Measurements from ENCODE around the gene RNF115. TPM values are rescaled to one million over a fixed set of nuclear protein-coding genes. Genes with fewer than 3 reads are reported as not detected.
"Not testable (repeated sequence)": the region's sequence is repeated elsewhere in the genome, so short reads cannot be mapped to it uniquely, and the experiment has no call there.

Gene RNF115
- total and polyA plus RNA-seq, 2 of the 13 experiments (the other 11 are each of a cell fraction or from before 2014, with no cell fraction given) = 6.0 to 10.1 TPM

DNA sequence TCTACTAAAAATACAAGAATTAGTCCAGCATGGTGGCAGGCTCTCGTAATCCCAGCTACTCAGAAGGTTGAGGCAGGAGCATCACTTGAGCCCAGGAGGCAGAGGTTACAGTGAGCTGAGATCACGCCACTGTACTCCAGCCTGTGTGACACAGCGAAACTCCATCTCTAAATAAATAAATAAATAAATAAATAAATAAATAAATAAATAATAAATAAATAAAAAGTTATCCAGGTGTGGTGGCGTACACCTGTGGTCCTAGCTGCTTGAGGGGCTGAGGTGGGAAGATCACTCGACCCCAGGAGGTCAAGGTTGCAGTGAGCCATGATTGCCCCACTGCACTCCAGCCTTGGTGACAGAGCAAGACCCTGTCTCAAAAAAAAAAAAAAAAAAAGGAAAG is 105.4 kb downstream of the RNF115 start:
- in situ Hi-C loops (cut with HindIII; ENCODE audit: extremely low pct_ligation_motif_present, low pct_unique_long_range_greater_than_20kb); H3K4me3 ChIP-seq (replicated peaks in 1 of 3; ENCODE audit: insufficient read depth in 1 of 3, low read depth in 2 of 3, low read length in 3 of 3); CTCF ChIA-PET (ENCODE audit: low intra/inter-chr PET ratio, low total read pairs); ATAC-seq; H2AFZ ChIP-seq (ENCODE audit: low read length); BruUV-seq (replicated peaks); H4K20me1 ChIP-seq (ENCODE audit: insufficient read depth, low read length); H3K9ac ChIP-seq (ENCODE audit: insufficient read depth, low read depth, low read length); intact Hi-C loops (cut with micrococcal nuclease; ENCODE audit: unreplicated experiment); FAIRE-seq; H3K36me3 ChIP-seq (replicated peaks in 1 of 2; ENCODE audit: control insufficient read depth in 1 of 2, insufficient read depth in 2 of 2, low read length in 2 of 2); H3K9me3 ChIP-seq (ENCODE audit: low read length); H3K27ac ChIP-seq (ENCODE audit: extremely low read length, insufficient read depth, low read length); H3K27me3 ChIP-seq (ENCODE audit: control insufficient read depth in 1 of 2, insufficient read depth in 2 of 2, low read length in 2 of 2); POLR2A ChIA-PET; DNase-seq (ENCODE audit: low spot score); H3K4me2 ChIP-seq (ENCODE audit: low read depth, low read length); H3K79me2 ChIP-seq (ENCODE audit: insufficient read depth, low read length): not testable (repeated sequence)
- 86% methylated on average over 5 of the region's 5 CpGs for whole genome bisulfite sequencing (ENCODE audit: low lambda C conversion rate)
- H3K4me1 ChIP-seq (ENCODE audit: insufficient read depth, low read length) = peaks cover 50% of the 10 kb centered on the region

DNA sequence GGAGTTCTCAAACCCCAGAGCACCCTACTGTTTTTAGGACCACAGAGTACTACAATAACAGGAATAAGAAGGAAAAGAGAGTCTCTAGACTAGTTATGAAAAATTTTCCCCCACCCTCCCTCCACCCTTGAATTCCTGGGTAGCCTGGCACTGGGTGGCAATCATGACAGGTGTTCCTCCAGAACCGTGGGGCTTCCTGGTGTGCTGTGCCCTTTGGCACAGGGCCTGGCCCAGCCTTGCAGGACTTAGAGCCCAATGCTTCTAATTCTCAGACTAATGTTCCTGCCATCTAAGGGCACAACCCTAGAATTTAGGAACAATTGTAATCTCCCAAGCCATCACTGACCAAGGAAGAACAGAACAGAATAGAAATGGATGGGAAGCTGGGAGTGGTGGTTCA is 106.1 kb downstream of the RNF115 start:
- Histone ChIP-seq H3K36me3 (replicated peaks in 1 of 2; ENCODE audit: control insufficient read depth in 1 of 2, insufficient read depth in 2 of 2, low read length in 2 of 2) (no peaks in the 10 kb centered on the region), H4K20me1 (ENCODE audit: insufficient read depth, low read length) (no peaks in the 10 kb centered on the region), H3K9me3 (ENCODE audit: low read length) (no peaks in the 10 kb centered on the region), H3K27ac (ENCODE audit: extremely low read length, insufficient read depth, low read length) (no peak overlapping the region), H3K27me3 (ENCODE audit: control insufficient read depth in 1 of 2, insufficient read depth in 2 of 2, low read length in 2 of 2) (no peaks in the 10 kb centered on the region), H3K4me3 (replicated peaks in 1 of 3; ENCODE audit: insufficient read depth in 1 of 3, low read depth in 2 of 3, low read length in 3 of 3) (no peak overlapping the region), H3K4me2 (ENCODE audit: low read depth, low read length) (no peak overlapping the region), H3K79me2 (ENCODE audit: insufficient read depth, low read length) (no peaks in the 10 kb centered on the region), H3K9ac (ENCODE audit: insufficient read depth, low read depth, low read length) (no peak overlapping the region), H3K4me1 (ENCODE audit: insufficient read depth, low read length) (peaks cover 57% of the 10 kb centered on the region), H2AFZ (ENCODE audit: low read length) (no peak overlapping the region)
- POLR2A ChIA-PET = no interaction called here
- DNase-seq (ENCODE audit: low spot score) (no peak), FAIRE-seq (no peak), ATAC-seq (no peak)
- BruUV-seq (replicated peaks) = no TSS peak
- intact Hi-C loops (cut with micrococcal nuclease; ENCODE audit: unreplicated experiment) (no loop called here), in situ Hi-C loops (cut with HindIII; ENCODE audit: extremely low pct_ligation_motif_present, low pct_unique_long_range_greater_than_20kb) (no loop called here)
- TF ChIP-seq AGO2 (optimal IDR thresholded peaks at IDR 0.05; ENCODE audit: low read depth, low read length) (no peak), ZNF546 (CRISPR knock-in tag; conservative IDR thresholded peaks at IDR 0.05) (no peak), ZNF343 (CRISPR knock-in tag; IDR thresholded peaks at IDR 0.05) (no peak), ZNF280D (CRISPR knock-in tag; IDR thresholded peaks at IDR 0.05) (no peak), NBN (conservative IDR thresholded peaks at IDR 0.05) (no peak), CTCF (CRISPR knock-in tag; IDR thresholded peaks at IDR 0.05) (no peak)
- WGBS (ENCODE audit: low lambda C conversion rate) = no CpG with 5 or more reads among the region's 1 CpG
- CTCF ChIA-PET (ENCODE audit: low intra/inter-chr PET ratio, low total read pairs) = no interaction called here

Measured in HepG2 (cell line).